Activated CD4-positive, alpha-beta T cell treated with anti-CD3 and anti-CD28 coated beads, Interleukin-10, Interleukin-2, amounts not matched to agents 100 ng/mL and 50 ng/mL, durations not matched to agents 16 hours and 8 hours (primary cell): ENCODE results near the gene HSBP1L1.

ENCODE experiments used
- DNase-seq: peaks from one replicate; pipeline ENCODE4 v3.0.0-alpha.2; 2020

HSBP1L1 gene

DNA sequence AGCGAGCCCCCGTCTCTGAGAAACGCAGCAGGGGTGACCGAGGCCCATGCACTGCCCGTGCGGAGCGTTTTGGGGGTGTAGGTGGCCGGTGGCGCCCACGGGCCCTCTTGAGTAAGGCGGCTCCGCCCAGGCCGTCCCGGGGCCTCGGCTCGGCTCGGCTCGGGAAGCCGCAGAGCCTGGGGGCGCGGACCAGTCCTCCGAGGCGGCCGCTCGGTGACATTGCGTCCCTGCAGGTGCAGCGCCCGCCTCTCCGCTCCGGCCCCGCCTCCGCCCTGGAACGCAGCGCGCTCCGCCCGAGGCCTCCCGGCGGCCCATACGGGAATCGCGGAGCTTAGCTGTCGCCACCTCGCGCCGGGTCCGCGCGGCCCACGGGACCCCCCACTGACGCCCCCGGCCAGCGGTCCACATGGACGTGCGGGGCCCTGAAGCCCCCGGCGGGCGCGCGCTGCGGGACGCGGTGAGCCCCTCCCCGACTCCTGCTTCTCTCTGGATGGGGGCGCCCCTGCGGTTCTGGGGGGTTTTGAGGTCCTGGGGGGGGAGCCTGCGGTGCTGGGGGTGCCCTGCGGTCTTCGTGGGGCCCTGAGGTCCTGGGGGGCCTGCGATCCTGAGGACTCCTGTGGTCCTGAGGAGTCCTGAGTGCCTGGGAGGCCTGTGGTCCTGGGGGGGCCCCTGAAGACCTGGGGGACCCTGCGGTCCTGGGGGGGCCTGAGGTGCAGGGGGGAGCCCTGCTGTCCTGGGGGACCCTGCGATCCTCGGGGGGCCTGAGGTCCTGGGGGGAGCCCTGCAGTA is at the start of gene HSBP1L1:
TSS of gene HSBP1L1 (plus strand) at position 314 of the 789 bp plus-strand sequence. CDS start at position 407, 93 bp downstream.
- DNase-seq: peak; percentile 60

DNA sequence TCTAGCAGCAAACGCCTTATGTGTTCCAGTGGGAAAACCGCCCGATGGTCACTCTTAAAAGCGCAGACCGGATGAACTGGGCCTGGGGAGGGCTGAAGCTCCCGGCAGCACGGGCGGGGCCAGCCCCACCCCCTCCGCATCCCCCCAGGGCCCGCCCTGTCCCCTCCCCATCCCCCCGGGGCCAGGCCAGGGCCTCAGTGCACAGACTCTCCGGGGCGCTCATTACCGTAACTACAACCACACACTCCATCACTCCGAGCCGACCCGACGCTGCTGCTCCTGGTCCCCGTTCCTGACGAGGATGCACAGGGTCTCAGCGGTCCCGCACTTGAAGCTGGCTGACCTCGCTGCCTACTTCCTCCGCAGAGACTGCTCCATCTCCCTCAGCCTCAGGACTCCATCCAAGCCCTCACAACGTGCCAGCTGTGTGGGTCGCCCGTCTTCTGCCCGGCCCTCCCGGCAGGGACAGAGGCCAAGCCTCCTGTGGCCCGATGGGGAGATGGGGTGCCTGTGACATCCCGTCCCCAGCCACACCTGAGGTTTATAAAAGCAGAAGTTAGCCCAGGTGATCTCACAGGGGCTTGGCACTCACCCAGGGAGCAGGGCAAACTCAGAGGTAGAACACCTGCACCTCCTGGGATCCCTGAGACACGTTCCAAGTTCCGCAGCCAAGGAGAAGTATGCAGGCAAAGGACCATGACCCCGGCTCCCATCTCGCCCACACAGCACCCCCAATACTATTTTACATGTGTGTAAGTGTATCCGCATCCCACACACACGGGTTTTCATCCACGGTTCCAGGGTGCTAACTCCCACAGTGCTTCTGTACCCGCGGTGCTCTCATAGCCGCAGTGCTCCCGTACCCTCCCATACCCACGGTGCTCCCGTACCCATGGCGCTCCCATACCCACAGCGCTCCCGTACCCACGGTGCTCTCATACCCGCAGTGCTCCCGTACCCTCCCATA is 49.0 kb upstream of the HSBP1L1 start:
- no peak for DNase-seq

DNA sequence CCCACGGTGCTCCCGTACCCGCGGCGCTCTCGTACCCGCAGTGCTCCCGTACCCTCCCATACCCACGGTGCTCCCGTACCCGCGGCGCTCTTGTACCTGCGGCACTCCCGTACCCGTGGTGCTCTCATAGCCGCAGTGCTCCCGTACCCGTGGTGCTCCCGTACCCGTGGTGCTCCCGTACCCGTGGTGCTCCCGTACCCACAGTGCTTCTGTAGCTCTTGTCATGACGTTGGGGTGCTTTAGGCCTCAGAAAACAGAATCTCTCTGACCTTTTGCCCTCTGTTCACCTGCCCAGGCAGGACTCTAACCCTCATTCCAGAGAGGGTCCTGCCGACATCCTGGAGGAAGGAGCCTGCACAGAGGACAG is 48.3 kb upstream of the HSBP1L1 start:
- DNase-seq: no peak

DNA sequence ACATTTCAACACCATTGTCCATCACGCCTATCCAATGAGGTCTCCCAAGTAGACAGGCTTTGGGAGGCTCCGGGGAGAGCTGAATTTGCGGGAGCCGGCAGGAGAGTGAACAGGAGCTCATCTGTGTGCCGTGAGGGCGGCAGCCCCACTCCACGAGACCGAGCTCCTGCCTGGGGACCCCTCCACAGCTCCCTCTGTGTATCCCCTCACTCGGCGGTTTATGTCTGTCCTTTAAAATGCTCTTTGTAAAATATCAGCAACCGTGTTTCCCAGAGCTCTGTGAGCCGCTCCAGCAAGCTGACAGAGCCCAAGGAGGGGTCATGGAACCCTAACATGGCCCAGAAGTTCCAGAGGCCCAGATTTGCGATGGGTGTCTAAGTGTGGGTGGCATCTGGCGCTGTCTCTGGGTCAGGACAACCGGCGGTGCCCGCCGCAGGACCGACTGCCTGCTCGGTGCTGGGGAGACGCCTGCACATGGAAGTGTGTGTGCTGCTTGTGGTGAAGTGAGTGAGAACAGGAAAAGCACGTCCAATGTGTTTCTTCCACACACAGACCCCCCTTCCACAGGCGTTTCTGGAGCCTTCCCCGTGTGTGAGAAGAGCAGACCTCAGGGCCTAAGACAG is 47.8 kb upstream of the HSBP1L1 start:
- no peak for DNase-seq

DNA sequence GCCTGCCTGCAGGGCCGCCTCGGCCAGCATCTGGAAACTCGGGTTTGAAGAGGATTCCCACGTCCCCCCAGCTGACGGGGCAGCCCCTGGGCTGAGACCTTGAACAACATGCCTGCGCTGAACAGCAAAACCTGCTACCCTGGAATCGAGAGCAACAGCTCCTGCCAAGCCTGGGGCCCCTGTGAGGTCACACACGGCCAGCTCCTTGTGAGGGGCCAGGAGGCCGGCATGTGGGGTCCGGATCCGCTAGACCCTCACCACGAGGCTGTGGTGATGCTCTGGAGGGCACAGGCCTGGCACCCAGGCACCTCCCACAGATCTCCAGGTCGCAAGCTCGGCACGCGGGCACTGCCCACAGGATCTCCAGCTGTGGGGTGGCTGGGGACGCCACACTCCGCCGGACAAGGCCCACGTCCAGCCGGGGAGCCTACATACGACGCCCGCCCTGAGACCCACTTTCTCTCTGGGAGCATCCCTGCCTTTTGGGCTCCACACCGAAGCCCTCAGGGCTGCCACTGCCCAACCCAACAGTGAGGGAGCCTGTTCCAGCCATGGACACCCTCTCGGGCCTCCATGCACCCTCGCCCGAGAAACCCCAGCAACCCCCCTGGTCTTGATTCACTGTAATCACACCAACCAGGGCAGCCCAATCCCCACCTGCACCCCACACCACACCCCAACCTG is 47.1 kb upstream of the HSBP1L1 start:
- DNase-seq: no peak

DNA sequence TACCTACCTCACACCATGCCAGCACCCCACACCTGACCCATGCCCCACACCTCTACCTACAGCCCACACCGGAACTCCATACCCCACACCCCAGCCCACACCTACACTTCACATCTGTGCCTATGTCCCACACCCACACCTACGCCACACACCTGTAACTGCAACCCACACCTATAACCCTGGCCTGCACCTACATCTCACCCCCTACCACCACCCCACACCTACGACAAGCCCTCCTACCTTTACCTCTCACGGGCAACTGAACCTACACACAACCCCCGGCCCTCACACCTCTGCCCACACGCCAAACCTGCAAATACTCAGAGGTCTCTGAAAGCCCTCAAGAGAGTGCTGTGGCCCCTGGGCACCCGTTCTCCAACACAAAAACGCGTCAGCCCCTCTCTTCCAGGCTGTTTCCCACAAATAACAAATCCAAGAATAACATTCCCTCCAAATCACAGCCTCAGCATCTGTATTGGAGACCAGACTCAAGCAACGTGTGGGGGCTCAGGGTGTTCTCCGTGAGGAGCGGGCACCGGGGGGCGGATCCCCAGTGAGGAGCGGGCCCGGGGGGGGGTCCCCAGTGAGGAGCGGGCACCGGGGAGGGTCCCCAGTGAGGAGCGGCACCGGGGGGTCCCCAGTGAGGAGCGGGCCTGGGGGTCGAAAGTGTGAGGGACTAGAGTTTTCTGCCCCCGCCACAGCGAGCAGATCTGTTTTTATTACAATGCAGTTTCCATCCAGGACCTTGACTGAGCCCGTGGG is 46.4 kb upstream of the HSBP1L1 start:
- no peak for DNase-seq

DNA sequence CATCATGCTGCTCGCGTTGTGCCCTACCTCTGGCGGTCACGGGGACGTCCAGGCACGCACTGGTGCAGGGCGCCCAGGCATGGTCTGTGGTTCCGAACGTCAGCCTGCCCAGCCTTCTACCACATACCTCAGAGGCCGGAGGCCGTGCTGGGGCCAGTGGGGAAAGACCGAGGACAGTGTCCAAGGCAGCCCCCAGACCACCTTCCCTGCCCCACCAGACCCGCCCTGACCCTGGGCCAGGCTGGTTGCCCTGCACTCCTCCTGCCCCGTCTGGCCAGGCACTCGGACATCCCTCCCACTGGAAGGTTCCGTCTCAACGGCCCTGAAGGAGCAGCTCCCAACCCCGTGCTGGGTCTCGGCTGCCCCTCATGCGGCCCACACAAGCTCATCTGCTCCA is 45.8 kb upstream of the HSBP1L1 start:
- no peak for DNase-seq

DNA sequence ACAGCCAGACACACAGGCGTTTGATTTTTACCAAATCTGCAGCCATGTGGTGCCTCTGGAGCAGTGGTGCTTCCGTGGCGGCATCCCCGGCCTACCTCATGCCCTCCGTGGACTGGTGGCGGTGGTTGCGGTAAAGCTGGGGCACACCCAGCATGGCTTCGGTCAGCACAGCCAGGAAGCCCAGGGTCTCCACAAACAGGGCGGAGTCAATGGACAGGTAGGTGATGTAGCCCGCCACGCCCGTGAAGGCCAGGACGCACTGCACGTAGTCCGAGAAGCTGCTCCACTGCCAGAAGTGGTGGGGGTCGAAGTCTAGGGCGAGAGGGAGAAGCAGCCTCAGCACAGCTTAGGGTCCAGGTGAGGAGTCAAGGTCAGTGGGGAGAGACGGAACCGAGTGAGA is 45.4 kb upstream of the HSBP1L1 start:
- DNase-seq: no peak

DNA sequence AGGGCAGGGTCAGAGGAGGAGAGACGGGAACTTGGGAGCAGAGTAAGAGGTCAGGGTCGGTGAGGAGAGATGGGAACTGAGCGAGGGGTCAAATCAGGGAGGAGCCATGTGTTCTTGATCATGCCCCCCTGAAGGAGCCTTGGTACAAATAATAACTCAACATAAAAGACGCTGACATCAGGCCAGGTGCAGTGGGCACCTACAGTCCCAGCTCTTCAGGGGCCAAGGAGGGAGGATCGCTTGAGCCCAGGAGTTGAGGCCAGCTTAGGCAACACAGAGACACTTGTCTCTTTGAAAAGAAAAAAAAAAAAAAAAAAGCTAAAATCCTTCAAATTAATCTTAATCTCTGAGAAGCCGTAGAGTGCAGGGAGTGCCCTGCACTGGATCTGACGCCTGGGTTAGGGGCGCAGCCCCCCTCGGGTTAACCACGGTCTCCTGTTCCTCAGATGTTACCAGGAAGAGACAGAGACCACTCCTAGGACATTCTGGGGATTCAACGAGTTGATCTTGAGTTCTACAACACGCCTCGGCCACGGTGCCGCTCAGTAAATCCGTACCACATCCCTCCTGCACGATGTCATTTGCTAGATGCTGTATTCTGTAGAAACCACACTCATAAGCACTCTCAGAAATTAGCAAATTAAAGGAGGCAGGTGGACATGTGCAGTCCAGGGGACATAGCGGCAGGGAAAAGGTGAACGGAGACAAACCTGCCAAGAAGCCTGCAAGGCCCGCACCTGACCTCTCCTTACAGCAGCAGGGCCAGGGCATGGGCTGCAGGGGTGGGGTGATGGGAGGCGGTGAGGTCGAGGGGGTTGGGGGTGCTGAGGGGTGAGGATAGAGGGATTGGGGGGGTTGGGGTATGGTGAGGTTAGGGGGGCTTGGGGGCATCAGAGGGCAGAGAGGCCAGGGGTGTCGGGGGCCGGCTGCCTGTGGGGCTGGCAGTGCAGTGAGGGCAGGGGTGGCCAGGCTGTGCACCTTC is 42.2 kb upstream of the HSBP1L1 start:
- DNase-seq: no peak

DNA sequence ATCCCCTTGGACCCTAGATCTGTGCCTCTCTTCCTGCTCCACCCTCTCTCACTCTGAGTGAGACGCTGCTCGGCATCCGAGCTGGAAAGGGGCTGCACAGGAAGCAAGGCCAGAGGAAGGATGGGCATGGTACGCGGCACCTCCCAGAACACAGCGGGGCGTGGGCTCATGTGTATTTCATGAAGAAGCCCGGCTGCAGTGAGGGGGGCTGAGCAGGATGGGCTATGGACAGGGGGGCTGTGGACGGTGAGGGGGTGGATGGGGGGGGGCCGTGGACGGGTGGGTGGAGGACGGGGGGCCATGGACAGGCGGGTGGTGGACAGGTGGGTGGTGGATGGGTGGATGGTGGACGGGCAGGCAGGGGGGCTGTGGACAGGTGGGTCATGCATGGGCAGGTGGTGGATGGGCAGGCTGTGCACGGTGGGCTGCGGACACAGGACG is 41.5 kb upstream of the HSBP1L1 start:
- DNase-seq: no peak

DNA sequence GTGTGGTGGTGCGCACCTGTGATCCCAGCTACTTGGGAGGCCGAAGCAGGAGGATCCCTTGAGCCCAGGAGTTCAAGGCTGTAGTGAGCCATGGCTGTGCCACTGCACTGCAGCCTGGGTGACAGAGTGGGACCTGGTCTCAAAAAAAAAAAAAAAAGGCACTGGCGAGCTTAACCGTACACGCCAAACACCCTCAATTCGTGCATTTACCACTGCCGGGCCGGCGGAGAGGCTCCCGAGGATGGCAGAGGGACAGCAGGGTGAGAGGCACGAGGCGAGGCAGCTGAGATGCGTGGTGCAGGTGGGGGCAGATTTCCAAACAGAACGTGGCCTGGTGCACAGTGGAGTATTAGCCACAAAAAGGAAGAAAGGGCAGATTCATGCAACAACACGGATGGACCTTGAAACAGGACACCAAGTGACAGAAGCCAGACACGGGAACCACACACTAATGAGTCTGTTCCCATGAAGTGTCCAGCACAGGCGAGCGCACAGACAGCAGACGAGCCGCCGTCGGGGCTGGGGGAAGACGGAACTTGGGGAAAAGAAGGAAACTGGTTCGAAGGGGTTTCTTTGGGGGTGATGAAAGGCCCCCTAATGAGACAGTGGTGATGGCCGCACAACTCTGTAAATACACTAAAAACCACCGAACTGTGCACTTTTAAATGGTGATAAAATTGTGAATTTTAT is 40.4 kb upstream of the HSBP1L1 start:
- DNase-seq: no peak

DNA sequence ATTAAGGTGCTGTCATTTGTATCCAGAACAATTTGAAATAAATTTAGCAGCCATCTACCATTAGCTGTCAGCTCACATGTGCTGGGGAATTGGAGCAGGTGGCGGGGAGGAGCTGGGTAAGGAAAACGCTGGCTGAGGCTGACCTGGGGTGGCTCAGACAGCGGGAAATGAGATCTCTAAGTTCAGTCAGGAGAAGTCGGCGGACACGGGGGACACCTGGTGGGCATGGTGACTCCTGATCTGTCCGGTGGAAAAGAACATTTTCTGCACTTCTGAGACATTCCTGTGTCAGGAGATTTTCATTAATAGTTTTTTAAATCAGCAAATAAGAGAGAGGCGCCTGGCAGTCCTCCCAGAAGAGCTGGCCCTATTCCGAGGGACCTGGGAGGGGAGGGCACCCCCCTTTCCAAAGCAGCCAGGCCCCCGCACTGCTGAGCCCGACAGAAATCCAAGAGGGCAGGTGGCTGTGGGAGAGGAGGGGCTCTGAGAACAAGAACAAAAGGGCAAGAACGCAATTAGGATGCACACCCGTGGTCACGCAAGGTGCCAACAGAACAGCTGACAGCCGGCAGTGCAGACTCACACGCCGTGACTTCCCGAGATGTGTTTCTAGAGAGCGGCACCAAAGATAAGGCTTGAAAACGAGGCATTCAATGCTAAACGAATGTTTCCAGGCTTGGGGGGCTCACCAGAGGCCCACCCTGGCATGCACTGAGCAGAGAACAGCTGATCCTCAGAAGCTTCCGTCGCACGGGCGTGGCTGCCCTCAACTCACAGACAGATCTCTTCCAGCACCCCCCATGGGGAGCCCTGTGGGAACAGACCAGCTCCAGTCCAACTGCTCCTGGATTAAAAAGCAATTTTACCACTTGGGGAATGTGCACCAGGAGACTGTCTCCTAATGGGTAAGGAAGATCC is 39.4 kb upstream of the HSBP1L1 start:
- no peak for DNase-seq

DNA sequence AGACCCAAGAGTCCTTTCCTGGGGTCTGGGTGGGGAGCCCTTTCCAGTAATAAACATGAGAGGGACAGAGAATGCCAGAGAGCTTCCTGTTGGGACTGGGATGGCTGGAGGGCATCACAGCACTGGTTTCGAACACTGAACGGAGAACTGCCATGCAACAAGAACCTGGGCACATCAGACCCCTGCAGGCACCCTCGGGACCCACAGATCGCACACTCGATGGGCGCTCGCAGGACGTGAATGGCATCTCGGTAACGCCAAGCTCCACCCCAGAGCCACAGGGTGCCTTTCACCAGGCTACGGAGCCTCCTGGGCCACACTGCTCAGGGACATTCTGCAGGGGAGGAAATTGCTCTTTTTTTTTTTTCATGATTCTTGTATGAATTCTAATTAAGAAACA is 38.1 kb upstream of the HSBP1L1 start:
- DNase-seq: no peak

DNA sequence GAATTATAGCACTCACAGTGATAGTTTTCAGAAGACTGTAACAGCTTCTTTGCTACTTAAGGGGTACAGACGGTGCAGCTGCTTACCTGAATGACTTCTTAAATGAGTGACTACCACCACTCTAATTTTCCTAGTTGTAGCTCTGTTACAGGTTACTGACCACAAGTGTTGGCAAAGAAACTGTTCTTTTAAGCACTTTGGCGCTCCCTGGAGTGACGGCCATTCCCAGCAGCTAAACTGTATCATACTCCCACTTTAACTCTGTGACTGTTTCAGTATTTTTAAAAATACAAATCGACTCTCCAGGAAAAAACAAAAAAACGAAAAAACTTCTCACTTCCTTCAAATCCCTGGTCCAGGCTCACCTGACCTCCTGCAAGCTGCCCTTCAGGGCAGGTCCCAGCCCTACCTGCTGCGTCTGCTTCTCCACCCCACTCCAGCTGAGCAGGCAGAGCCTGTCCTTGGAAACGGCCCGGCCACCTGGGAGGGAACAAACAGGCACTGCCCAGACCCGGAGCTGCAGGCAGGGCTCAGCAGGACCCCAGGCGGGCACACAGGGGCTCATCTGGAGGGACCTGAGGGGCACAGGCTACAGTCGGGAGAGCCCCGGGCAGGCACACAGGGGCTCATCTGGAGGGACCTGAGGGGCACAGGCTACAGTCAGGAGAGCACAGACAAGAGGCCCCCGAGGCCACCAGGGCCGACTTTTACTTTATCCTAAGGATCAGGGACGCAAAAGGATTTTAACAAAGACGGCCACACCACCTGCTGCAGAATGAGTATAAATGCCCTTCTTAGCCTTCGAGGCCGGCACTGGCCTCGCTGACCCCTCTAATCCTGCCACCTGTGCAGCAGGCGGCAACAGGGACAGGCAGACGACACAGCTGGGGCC is 37.5 kb upstream of the HSBP1L1 start:
- no peak for DNase-seq

DNA sequence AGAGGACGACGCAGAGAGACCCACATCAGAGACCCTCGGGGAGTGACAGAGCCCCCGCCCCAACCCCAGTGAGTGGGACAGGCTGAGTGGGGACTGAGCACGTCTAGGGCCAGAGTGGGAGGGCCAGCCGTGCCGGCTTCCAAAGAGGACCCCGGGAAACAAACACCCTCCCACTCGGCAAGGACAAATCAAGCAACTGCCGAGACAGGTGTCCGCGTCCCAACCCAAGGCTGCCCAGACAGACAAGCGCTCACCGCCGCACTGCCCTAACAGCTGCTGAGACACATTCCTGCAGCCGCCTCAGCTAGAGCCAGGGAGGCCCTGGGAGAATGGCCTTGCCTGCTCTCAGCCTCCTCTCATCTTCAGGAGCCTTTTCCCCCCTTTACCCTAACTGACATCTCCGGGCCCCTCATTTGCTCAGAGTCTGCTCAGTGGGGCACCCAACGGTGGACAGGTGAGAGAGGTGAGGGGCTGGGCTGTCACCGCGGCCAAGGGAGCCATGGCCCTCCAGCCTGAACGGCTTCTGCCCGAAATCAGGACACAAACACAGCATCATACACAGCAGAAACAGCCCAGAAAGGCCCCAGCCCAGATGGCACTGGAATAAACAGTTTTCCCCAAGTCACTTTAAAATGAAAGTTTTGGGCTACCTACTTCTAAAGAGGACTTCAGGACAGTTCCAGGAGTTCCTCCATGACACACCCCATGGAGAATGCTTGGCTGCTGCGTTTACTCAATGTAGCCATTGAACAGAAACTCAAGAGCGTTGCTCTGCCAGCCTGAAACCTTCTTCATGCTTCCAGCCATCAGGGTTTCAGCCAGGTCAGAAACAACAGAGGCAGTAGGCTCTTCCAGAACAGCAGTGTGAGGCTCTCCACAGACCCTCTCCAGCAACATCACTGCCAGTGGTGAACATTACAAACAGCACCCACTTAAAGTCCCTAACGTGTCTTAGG is 36.6 kb upstream of the HSBP1L1 start:
- no peak for DNase-seq

DNA sequence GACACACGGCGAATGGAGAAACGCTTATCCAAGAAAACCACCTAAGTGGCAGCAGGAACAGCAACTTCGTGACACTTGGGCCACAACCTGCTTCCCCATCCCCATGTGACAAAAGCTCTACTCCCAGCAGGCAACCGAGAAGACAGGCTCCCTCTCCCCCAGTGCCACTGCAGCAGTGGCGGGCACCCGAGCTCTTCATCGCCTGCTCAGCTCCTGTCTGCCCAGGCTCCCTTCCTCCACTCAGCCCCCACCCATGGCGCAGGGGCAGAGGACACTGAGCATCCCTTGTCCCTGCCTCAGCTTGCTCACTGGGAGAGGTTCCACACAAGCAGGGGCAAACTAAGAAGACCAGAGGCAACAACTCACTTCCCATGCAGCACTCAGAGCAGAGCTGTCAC is 35.9 kb upstream of the HSBP1L1 start:
- DNase-seq: no peak
